ENCODE results near the gene YJEFN3.

DNA sequence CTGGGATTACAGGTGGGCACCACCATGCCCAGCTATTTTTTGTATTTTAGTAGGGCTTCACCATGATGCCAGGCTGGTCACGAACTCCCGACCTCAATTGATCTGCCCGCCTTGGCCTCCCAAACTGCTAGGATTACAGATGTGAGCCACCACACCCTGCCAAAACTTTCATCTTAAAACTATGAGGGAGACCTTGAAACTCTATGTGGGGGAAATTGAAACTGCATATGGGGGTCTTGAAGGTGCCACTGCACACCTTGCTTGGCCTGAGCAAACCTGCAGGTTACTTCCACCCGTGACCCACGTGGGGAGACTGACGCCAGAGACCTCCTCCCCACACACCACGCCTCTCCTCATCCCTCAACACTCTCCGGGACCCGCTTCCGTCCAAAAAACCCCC lies 25.0 kb downstream of the YJEFN3 start:
- no peak for TF ChIP-seq POLR2AphosphoS5 (IDR thresholded peaks at IDR 0.05)
- no peak for TF ChIP-seq CTCF (IDR thresholded peaks at IDR 0.05)
- TF ChIP-seq POLR2A (IDR thresholded peaks at IDR 0.05), result no peak
